DMS79 (cell line): Measurements from ENCODE around the gene MORC2.
A peak's percentile ranks its signal among the peaks of the same experiment; 100 is the strongest.

Experiments
- DNase-seq: peaks from one replicate; lab custom pipeline; 2025; lab: John Stamatoyannopoulos, UW

Gene MORC2

DNA sequence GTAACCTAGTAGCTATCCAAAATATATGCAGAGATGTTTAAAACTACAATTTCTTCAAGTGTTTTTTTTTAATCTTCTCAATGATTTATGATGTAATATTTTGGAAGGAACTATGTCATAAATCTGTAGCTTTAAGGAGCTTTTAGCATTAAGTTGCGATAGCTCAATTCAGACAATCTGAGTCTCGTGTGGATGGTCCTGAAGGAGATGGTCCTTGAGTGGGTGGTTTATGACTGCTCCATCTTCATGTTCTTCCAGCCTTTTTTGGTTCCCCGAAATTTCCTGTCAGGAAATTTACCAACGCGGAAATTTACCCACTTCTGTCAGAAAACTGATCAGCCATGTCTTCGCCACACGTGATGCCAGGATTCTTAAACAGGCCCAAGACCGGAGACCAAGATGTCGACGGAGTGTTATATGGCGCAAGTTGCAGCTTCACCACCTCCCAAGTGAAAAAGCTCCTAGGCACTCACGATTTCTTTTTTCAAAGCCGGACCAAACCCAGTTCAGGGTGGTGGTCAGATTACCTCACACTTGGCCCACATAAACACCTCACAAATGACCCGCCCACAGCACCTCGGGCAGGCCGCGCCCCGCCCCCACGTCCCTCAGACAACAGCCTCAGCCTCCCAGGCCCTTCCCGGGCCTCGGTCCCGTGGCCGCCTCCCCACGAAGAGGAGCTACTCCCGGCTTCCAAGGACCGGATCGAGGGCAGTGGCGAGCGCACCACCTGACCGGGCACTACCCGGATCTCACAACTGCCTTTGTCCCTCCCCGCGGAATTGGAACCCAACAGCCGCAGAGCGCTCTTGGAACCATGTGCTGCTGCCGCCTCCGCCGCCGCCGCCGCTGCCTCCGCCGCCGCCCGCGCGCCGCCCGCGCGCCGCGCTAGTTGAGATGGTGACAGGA lies at the start of gene MORC2:
TSS of gene MORC2 (minus strand) at position 760 of the 909 bp plus-strand sequence. CDS start 885 bp downstream, outside the sequence.
- DNase-seq: peak; percentile 36

- no peak for DNase-seq
These were observed 37.0 kb upstream of the MORC2 start for GRCh38 chr22:31005535-31005934.

GRCh38 chr22:31001124-31001770 lies 32.7 kb upstream of the MORC2 start:
- no peak for DNase-seq

- no peak for DNase-seq
These were observed 29.8 kb upstream of the MORC2 start for GRCh38 chr22:30998329-30998728.

GRCh38 chr22:30996462-30996861 lies 27.9 kb upstream of the MORC2 start:
- DNase-seq: no peak

DNA sequence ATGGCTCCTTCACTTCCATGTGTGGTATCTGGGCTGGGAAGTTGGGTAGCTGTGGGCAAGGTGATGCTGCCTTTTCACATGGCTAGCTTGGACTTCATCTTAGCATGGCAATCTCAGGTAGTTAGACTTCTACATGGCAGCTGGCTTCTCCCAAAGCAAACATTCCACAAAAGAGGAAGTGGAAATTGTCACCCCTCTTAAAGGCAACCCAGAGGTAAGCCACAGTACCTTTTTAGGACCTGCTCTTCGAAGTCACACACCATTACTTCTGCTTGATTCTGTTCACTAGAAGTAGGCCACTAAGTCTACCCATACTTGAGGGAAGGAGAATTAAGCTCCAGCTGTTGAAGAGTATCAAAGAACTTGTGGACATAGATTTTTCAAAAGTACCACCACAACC lies 26.4 kb upstream of the MORC2 start:
- DNase-seq: no peak

- DNase-seq: no peak
These were observed 24.0 kb upstream of the MORC2 start for GRCh38 chr22:30992565-30992964.

DNA sequence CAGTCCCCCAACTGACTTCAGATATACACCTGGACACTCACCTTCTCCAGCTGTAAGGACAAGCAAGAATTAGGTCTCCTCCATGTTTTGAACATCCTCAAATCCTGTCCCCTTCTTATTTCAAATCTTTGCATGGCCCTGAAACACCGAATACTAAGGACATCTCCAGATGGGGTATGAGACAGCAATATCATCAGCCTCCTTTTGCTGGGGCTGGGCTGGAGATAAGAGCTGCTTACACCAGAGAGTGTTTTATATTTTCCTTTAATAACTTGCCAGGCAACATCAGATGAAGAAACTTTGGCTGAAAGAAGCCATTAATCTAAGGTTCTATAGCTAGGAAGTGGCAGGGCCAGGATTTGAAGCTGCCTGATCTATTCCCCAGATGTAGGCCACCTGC lies 22.1 kb upstream of the MORC2 start:
- DNase-seq: no peak

DNA sequence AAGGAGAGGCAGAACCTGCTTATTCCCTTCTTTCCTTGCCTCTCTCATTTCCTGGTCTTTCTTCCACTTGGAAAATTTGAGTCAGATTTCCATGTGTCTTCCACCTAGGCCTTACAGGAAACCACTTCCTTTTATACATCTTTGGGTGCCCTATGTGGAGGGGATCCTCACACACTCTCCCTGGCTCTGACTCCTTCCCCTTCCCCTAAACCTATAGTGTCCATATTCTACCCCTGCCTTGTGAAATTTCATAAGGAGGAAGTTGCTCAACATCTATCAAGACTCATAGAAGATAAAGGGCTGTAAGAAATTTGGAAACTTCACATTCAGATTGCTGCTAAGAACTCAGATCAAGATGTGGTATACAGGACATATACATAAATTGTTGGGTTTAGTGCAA lies 20.9 kb upstream of the MORC2 start:
- DNase-seq: no peak

DNA sequence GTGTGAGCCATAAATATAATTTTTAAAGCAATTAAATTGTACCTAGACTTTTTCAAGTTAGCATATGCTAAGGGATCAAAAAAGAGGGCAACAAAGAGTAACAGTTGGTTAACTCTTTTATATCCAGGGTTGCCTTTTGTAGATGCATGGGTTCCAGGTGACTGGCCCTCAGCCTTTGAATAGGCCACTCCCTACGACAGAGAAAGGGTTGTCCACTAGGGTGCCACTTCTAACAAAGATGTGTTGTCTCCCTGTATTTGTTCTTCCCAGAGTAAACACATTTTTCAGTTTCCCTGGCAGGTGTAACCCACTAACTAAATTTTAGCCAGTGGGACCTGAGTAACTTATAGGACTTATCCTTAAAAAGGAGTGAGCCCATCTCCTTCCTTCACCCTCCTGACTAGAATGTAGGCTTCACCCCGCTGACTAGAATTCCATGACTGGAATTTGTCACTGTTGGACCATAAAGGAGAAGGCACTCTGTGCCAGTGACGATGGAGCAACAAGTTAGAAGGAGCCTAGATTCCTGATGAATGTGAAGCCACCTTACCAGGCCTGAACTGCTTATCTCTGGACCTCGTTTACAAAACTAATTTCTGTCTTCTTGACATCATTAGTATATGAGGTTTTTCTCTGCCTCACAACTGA lies 17.1 kb upstream of the MORC2 start:
- DNase-seq: no peak

DNA sequence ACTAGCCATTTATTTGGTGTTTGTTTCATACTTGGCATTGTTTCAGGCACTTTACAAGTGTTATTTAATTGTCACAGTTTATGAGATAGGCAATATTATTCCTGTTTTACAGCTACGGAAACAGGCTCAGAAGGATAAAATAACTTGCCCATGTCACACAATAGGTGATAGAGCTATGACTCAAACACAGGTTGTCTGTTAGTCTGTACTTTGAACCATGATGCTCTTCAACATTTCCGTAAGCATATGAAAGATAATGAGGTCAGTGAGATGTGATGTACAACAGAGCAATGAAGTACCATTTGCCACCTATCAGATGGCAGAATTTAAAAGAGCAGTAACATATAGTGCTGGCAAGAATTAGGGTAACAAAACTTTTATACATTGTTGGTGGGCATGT lies 15.7 kb upstream of the MORC2 start:
- DNase-seq: no peak

DNA sequence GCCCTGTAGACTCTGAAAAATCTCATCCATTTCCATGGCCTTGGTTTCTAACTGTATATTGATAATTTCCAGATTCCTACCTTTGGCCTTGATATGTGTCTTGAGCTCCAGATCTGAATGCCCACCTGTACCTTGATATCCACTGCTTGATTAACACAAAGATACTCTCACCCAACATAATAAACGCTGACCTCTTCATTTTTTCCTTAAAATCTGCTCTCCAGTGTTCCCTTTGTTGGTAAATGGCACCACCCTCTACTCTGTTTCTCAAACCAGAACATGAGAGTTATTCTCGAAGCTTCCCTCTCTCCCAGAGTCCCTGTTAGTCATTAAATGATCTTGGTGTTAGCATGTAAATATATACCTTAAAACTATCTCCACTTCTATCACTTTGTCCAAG lies 13.9 kb upstream of the MORC2 start:
- no peak for DNase-seq

DNA sequence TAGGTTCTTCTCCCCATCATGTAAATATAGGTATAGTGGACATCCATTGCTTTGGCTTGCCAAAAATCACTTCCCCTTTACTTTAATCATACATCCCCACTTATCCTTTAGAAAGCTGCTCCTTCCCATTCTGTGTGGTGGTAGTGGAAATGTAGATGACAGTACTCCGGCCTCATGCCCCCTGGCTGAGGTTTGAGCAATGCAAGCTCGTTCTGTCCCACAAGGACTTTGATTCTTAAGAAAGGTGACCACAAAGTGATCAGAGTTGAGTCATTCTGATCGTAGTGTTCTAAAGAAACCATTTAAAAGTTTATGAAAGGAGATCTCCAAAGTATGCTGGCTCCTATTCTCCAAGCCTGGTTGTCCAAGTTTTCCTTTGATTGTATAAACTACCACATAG lies 11.4 kb upstream of the MORC2 start:
- DNase-seq: no peak

DNA sequence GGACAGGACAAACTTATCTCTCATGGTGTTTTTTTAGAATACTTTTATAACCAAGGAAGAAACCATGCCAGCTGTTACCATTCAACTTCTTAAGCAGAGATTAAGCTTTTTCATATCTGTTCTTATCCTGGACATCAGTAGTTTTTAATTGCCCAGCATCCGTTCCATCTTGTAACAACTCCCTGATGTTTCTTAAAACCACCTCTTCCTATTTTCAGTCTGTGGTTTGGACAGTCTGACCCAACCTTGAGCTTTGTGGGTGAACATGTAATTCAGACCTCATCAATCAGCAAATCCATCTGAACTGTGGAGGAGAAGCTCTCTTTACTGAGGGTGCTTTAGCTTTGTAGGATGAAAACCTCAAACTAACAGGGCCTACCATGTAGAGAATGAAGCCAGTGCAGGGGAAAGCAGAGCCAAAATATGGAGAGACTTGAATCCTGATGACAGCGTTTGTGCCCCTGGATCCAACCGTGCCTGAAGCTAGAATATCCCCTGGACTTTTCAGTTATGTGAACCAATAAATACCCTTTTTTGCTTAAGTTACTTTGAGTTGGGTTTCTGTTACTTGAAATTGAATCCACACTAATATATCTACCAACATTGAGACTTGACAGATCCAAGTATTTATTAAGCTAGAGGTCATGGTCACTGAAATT lies 9.9 kb upstream of the MORC2 start:
- no peak for DNase-seq

DNA sequence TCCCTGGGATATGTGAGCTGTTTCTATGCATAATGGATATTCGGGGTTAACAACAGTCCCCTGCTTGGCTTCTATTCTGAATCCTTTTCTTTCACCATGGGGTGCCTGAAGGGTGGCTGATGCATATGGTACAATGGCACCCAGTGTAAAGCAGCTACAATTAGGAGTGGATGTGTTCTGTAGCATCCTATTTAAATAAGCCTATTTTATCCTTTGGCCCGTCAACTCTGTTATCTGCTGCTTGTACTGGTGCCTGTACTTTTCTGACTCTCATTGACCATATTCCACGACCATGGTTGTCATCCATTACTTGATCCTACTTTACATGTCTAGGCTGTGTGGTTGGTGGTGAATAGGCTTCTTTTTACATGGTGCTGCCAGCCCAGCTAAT lies 1.8 kb upstream of the MORC2 start:
- no peak for DNase-seq

DNA sequence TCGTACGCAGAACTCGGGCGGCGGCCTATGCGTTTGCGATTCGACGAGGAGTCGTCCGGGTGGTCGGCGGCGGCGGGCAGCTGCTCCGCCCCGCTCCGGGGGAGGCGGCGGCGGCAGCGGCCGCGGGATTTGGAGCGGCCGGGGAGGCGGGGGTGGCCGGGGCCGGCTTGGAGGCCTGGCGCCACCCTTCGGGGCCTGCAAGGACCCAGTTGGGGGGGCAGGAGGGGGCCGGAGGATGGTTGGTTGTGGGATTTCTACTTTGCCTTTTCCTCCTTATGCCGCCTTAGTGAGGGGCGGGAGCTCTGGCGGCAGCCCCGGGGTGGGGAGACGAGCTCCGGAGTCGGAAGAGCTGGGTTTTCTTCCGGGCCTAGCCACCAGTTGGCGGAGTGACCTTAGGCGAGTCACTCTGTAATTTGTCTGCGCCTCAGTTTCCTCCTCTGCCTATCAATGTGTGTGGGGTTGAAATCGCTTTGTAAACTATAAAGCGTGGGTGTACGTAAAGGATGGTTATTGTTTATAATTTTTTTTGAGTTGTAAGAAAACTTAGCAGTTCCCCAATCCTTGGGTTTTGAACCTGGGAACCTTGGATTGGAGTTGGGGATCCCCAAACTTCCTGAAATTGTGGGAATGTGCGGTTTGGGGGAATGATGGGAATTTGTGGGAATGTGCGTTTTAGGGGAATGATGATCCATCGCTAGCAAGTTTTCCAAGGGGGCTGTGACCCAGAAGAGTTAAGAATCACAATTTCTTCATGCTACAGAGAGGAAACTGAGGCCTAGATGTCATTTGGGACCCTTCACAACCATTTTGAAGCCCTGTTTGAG lies 1.2 kb upstream of the MORC2 start:
- DNase-seq: no peak

DNA sequence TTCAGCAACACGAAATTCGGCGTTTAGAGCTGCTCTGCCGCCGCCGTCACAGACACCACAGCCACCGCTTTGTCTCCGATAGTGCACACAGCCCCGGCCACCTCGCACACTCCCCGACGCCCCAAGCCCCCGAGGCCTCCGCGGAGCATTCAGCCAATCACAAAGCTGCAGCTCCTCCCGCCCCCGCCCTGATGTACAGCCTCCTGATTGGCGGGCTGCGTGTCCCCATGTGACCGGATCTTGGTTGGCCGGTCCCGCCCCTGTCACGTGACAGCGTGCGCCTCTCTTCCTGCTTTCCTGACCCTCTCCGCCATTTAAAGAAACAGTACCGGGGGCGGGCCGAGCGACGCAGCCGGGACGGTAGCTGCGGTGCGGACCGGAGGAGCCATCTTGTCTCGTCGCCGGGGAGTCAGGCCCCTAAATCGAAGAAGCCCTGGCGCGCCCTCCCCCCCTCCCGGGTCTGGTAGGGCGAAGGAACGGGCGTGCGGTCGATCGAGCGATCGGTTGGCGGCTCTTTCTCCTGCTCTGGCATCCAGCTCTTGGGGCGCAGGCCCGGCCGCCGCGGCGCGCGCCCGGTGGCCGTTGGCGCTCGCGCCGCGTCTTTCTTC lies 454 bp upstream of the MORC2 start, which contains the start of gene TUG1:
TSS of gene TUG1 (plus strand) at position 342 of the 608 bp plus-strand sequence.
- peak; percentile 85 for DNase-seq

GRCh38 chr22:30964858-30965257 lies 3.7 kb downstream of the MORC2 start:
- DNase-seq: no peak

- DNase-seq: no peak
These were observed 13.4 kb downstream of the MORC2 start for GRCh38 chr22:30955153-30955552.

GRCh38 chr22:30953206-30953605 lies 15.4 kb downstream of the MORC2 start:
- DNase-seq: no peak
